GM19397 (cell line): ENCODE measurements around the gene CHKB.
A peak's percentile ranks its signal among the peaks of the same experiment; 100 is the strongest.

Experiments used
- ATAC-seq: cut with Tn5 transposase; IDR thresholded peaks from one replicate; pipeline ENCODE4 v1.9.1; 2021; ENCODE audit warnings: mild to moderate bottlenecking, moderate library complexity; ENCODE audit not compliant: unreplicated experiment

CHKB gene

DNA sequence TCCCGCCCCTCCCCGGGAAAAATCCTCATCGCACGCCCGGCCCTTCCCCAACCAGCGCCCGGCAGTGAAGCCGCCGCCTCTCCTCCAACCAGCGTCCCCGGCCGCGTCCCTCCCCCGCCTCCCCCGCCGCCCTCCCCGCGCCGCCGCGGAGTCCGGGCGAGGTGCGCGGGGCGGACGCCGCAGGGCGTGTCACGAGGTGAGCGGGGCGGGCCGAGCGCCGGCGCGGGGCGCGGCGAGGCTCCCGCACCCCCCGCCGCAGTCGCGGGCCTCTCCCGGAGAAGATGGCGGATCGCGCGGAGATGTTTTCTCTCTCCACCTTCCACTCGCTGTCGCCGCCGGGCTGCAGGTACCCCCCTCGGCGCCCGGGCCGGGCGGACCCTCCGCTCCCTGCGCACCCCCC is 17.9 kb upstream of the CHKB start, which contains the start of gene MAPK8IP2:
TSS of gene MAPK8IP2 (plus strand) at position 256 of the 400 bp plus-strand sequence. CDS start at position 282, 26 bp downstream.
- no peak for ATAC-seq

GRCh38 chr22:50599816-50600455 is 17.3 kb upstream of the CHKB start:
- no peak for ATAC-seq

DNA sequence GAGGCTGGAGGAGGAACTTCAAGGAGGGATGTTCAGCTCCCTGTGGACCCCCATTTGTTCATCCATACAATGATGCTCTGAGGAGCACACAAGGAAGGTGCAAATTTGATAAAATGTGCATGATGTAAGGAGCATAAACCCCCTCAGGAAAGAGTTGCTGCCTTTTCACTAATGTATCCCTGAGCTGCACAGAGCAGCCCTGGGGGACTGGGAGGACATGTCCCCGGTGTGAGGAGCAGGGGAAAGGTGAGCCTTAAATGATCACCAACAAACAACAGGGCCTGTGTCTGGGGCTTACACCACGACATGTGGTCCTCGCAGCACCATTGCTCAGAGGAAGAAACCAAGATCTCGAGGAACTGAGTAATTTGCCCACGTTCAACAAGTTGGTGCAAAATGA is 14.4 kb upstream of the CHKB start:
- no peak for ATAC-seq

GRCh38 chr22:50595189-50595588 is 12.5 kb upstream of the CHKB start:
- no peak for ATAC-seq

GRCh38 chr22:50587407-50587806 is 4.8 kb upstream of the CHKB start:
- ATAC-seq: no peak

GRCh38 chr22:50586416-50586815 is 3.8 kb upstream of the CHKB start:
- no peak for ATAC-seq

DNA sequence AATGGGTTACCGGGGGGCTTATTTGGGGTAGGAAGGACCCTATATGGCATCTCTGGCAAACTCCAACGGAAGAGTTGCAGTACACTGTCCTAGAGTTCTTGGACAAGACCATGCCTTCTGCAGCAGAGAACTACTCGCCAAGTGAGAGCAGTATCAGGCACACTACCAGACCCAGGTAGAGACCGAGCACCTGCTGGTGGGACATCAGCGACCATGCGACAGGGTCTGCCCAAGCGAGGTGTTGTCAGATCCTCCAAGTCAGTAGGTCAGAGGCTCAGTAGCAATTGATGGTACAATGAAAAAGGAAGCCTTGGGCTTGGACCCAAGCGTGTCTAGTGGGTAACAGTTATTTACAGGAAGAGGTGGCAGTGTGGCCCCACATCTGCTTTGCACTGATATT is 3.1 kb upstream of the CHKB start:
- no peak for ATAC-seq

GRCh38 chr22:50585238-50585637 is 2.6 kb upstream of the CHKB start:
- ATAC-seq: no peak

GRCh38 chr22:50584106-50585096 is 1.8 kb upstream of the CHKB start:
- ATAC-seq: no peak

- ATAC-seq: peak; percentile 27
Observed at GRCh38 chr22:50583294-50583861, 729 bp upstream of the CHKB start.

DNA sequence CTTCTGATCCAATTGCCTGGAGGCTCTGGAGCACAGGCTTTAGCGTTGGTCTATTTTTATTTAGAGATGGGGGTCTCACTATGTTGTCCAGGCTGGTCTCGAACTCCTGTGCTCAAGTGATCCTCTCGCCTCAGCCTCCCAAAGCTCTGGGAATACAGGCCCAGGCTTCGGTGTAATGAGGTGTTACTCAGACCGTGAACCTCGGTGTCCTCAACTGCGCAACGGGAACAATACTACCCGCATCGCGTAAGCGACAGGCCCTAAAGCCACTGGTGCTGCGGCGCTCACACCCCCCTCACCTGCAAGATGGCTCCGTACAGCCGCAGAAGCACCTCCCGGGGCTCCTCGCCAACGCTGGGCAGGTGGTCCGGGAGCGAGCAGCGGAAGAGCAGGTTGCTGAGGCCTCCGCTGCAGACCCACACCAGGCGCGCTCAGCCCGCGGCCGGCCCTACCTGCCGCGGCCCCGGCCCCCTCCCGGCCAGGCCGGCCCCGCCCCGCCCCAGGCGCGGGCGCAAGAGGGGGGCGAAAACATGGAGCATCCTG is 628 bp downstream of the CHKB start:
- no peak for ATAC-seq

GRCh38 chr22:50581031-50581949 is 1.4 kb downstream of the CHKB start:
- no peak for ATAC-seq

- ATAC-seq: no peak
Observed at GRCh38 chr22:50579752-50580151, 2.9 kb downstream of the CHKB start.

DNA sequence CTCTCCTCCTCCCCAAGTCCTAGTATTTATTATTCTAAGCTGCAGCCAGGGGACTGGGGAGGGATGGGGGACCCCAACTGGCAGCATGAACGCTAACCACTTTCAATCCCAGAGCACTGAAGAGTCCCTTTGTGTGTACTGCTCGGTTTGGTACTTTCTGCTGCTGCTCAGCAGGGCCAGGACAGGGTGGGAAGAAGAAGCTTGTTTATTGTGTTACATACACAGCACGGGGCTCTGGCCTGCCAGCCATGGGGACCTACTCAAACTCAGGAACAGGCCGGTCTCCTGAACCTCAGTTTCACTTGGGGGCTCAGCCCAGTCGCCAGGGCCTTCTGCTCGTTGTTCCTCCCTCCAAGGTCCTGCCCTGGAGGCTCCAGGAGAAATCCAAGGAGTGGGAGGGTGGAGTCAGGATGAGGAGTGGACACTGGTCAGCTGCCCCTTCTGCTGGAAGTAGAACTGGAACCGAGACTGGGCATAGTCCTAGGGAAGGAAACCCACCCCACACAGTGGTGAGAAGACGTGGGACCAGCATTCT is 3.8 kb downstream of the CHKB start:
- no peak for ATAC-seq

- ATAC-seq: no peak
Observed at GRCh38 chr22:50577987-50578775, 4.5 kb downstream of the CHKB start, which contains the start of gene CPT1B. Gene CPT1B (minus strand): TSS chr22:50578427. CDS start chr22:50577915, 512 bp downstream.

- no peak for ATAC-seq
Observed at GRCh38 chr22:50577697-50577986, 5.0 kb downstream of the CHKB start.

DNA sequence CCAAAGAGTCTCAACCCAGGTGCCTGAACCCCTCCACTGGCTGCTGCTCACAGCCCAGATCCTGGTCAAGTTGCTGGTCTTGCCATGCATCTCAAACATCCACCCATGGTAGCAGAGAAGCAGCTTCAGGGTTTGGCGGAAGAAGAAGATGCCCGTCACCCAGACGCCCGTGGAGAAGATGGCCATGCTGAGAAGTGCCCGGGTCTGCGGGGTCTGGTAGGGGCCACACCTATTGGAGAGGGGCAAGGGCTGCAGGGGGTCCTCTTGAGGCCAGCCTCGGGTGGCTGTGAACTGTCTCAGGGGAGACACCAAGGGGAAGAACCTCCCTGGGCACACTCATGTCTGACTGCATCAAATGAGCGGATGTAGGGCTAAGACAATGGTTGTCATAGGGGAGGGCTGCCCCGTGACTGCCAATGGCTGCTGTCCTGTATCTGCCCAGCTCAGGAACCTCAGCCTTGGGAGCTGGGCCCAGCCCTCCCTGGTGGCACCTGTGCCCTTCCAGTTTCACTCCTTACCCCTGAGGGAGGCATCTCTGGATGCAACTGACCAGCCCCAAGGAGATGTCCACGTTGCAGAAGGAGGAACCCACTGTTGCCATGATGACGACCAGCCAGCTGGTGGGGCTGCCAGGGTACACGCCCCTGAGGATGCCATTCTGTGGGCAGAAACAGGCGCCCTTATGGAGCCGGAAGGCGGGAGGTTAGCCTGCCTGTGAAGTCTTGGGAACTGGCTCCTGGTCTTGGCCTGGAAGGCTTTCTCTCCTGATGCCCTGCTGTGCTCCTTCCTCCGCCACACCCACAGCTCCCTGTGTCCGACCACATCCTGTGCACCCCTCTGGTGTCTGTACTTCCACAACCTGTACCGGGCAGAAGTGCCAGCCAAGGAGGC is 5.6 kb downstream of the CHKB start:
- no peak for ATAC-seq

DNA sequence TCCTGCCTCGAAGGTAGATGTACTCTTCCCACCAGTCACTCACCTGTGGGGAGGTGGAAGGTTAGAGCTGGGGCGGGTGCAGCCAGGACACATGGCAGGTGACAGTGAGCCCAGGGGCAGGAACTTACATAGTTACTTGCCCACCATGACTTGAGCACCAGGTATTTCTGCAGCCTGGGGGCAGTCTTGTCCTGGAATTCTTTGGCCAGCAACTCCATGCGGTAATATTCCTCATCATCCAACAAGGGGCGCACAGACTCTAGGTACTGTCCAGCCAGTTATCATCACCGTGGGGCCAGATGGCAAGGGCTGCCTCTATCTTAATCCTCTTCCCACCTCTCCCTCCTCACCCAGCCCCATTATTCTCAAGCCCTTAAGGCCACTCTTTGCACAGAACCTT is 6.6 kb downstream of the CHKB start:
- no peak for ATAC-seq
